ENCODE data around the gene KIAA1328.

- TF ChIP-seq CTCF (IDR thresholded peaks at IDR 0.05) (no peak), ZFX (IDR thresholded peaks at IDR 0.05; ENCODE audit: borderline replicate concordance) (no peak)
Measured at GRCh38 chr18:36871801-36872200, 42.9 kb downstream of the KIAA1328 start.

Measured in 22Rv1 (cell line).